Testis (tissue), 2 donors: ENCODE data around the gene OR56A5.

Experiments
- POLR2A ChIP-seq: fragments of 450-650 bp; IDR thresholded peaks from one replicate; pipeline ENCODE4 v1.6.1; 2017; ENCODE audit warnings: antibody characterized with exemption, mild to moderate bottlenecking, moderate library complexity
- TF ChIP-seq, protein P1 (sequence below), 3 experiments: fragments of 450-650 bp in 2 of 3; fragments of 200-600 bp in 1 of 3; sonication (generic) in 1 of 3; IDR thresholded peaks; one replicate each; pipeline ENCODE4 v1.5.1; 2016 to 2019; ENCODE audit warnings: antibody characterized with exemption in 3 of 3, mild to moderate bottlenecking in 2 of 3, moderate library complexity in 1 of 3

DNA sequence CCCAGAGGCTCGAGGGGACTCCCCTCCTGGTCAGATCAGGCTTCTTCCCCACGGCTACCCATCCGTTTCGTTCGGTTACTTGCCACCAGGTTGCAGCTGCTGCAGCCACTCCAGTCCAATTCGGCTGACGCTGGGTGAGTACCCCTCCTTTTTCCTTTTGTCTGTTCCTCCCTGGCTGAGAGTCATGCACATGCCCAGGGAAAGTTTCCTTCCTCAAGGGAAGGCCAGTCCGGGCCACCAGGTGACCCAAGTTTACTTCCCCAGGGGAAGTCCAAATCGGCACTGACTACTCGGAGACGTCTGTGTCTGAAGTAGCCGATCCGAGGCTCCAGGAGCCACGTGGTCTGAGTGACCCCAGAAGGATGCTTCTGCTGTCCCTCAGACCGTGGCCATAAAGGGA, 39.5 kb downstream of the OR56A5 start:
- no peak for TF ChIP-seq POLR2A
- TF ChIP-seq, protein P1, sequence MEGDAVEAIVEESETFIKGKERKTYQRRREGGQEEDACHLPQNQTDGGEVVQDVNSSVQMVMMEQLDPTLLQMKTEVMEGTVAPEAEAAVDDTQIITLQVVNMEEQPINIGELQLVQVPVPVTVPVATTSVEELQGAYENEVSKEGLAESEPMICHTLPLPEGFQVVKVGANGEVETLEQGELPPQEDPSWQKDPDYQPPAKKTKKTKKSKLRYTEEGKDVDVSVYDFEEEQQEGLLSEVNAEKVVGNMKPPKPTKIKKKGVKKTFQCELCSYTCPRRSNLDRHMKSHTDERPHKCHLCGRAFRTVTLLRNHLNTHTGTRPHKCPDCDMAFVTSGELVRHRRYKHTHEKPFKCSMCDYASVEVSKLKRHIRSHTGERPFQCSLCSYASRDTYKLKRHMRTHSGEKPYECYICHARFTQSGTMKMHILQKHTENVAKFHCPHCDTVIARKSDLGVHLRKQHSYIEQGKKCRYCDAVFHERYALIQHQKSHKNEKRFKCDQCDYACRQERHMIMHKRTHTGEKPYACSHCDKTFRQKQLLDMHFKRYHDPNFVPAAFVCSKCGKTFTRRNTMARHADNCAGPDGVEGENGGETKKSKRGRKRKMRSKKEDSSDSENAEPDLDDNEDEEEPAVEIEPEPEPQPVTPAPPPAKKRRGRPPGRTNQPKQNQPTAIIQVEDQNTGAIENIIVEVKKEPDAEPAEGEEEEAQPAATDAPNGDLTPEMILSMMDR (IDR thresholded peaks at IDR 0.05), result no peak
